ENCODE measurements around the gene UBE2R2.

- TF ChIP-seq BHLHE40 (IDR thresholded peaks at IDR 0.05; ENCODE audit: borderline replicate concordance in 1 of 2, low read depth in 2 of 2, low read length in 1 of 2), result no peak
- TF ChIP-seq BCLAF1 (IDR thresholded peaks at IDR 0.05), result no peak
Observed at GRCh38 chr9:33914887-33915628, 98.1 kb downstream of the UBE2R2 start.

Measured in GM12878 (cell line).